IgD-negative memory B cell (primary cell): ENCODE data around the gene ACOX1. TPM values are rescaled to one million over a fixed set of nuclear protein-coding genes. Genes with fewer than 3 reads are reported as not detected.

Experiments used
- H3K27ac Mint-ChIP-seq, 3 donors: one replicate each; pipeline ENCODE4 v1.8.0; 2020 to 2022; ENCODE audit warnings: mild to moderate bottlenecking in 3 of 3, mixed read lengths in 3 of 3, moderate library complexity in 1 of 3
- H3K27me3 Mint-ChIP-seq: one replicate; pipeline ENCODE4 v1.8.0; 2021; ENCODE audit warnings: mixed read lengths
- H3K36me3 Mint-ChIP-seq: one replicate; pipeline ENCODE4 v1.8.0; 2020; ENCODE audit warnings: mild to moderate bottlenecking, mixed read lengths
- H3K4me1 Mint-ChIP-seq, 3 donors: one replicate each; pipeline ENCODE4 v1.8.0; 2020 to 2022; ENCODE audit warnings: mixed read lengths in 3 of 3, mild to moderate bottlenecking in 1 of 3
- H3K4me3 Mint-ChIP-seq, 4 donors: one replicate each; pipeline ENCODE4 v1.8.0; 2020 to 2022; ENCODE audit warnings: mild to moderate bottlenecking in 4 of 4, mixed read lengths in 4 of 4, moderate library complexity in 3 of 4
- H3K9me3 Mint-ChIP-seq, 3 donors: one replicate each; pipeline ENCODE4 v1.8.0; 2020 to 2021; ENCODE audit warnings: mixed read lengths in 3 of 3, mild to moderate bottlenecking in 1 of 3
- polyA plus RNA-seq: library from polyadenylated mRNA; unstranded; fragments of 300-500 nt; fragmentation: Illumina TruSeq; gene quantifications from one replicate; pipeline ENCODE4 v1.2.3, GENCODE V29; 2021

ACOX1 gene
- polyA plus RNA-seq, 1 donor from 2014 or later, result 19.3 TPM

DNA sequence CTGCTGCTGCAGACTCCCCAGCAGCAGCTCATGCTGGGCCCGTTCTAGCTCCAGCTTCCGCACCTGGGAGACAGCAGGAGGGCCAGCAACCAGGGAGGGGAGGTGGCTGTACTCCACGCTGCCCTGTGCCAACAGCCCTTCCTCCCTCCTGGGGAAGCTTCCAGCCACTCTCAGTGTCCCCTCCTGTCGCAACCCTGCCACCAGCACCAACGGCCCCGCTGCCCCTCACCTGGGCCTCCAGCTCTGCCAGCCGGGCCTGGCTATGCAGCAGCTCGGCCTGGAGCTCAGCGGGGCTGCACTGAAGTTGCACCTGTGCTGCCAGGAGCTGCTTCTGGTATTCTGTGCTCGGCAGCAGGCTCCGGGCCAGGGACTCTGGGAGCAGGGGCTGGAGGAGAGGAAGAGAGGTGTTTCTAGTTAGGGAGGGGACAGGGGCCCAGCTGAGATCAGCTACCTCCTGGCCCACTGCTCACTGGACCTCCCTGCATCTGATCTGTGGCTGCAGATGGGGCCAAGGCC lies 58.9 kb downstream of the ACOX1 start:
- Mint-ChIP-seq H3K27ac (no peak overlapping the region), H3K27me3 (no peaks in the 10 kb centered on the region), H3K4me1 (peaks cover 0 to 1% (median 0%) of the 10 kb centered on the region in 3 donors), H3K9me3 (no peaks in the 10 kb centered on the region), H3K4me3 (no peak overlapping the region), H3K36me3 (peaks cover 5% of the 10 kb centered on the region)

GRCh38 chr17:75919611-75920010 lies 59.4 kb downstream of the ACOX1 start:
- Mint-ChIP-seq H3K27ac (no peak overlapping the region), H3K9me3 (no peaks in the 10 kb centered on the region), H3K27me3 (no peaks in the 10 kb centered on the region), H3K4me3 (no peak overlapping the region), H3K36me3 (peaks cover 5% of the 10 kb centered on the region), H3K4me1 (peaks cover 0 to 1% (median 0%) of the 10 kb centered on the region in 3 donors)

DNA sequence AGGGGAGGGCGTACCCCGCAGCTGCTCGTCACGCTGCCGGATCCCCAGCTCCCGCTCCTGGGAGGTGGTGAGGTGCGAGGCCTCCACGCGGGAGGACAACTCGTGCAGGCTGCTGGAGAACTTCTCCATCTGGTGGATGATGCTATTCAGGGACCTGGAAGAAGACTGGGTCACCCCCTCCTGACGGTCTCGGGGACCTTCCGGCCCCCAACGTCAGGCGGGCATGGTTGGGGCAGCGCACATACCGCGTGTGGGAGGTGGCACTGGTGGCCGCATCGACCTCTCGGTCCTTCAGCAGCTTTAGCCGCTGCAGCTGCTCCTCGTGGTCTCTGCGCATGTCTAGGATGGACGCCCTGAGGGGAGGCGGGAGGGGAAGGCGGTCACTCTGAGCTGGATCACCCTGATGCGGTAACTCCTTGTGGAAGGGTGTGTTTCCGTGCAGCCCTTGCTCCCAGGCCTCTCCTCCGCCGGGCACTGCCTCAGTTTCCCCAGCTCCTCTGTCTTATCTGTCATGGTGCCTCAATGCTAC lies 61.0 kb downstream of the ACOX1 start:
- no peak overlapping the region for H3K4me3 Mint-ChIP-seq
- peaks cover 0 to 1% (median 0%) of the 10 kb centered on the region in 3 donors for H3K4me1 Mint-ChIP-seq
- no peaks in the 10 kb centered on the region for H3K9me3 Mint-ChIP-seq
- no peak overlapping the region for H3K27ac Mint-ChIP-seq
- H3K36me3 Mint-ChIP-seq, result peaks cover 5% of the 10 kb centered on the region
- H3K27me3 Mint-ChIP-seq, result no peaks in the 10 kb centered on the region

DNA sequence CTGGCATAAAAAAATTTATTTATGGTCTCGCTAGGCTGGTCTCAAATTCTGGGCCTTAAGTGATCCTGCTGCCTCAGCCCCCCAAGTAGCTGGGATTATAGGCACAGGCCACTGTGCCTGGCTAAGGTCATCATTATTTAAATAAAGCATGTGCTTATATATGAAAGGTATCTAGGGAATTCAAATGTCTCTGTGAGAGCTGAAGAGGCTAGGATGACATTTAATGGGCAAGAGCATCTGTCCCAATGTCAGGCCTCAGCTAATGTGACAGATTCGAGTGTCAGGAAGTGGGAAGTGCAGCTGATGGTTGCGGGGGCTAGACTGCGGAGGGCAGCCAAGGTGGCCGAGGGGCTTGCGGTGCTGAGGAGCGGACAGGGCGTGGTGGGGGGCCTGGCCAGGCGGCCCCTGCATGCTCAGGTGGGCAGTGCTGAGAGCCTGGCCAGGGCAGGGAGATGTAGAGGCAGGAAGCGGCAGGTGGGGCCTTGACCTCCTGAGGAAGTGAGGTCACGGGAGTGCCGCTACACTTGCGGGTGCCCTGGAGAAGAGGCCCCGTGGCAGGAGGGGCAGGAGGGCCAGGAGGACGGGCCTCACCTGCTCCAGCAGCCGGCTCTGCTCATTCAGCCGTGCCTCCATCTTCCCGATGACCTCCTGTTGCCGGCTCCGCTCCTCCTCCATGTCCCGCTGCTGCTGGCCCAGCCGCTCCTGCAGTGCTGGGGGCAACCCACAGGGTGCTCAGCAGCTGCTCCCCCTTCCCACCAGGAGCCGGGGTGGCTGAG lies 61.6 kb downstream of the ACOX1 start:
- H3K4me3 Mint-ChIP-seq, result no peak overlapping the region
- no peaks in the 10 kb centered on the region for H3K9me3 Mint-ChIP-seq

GRCh38 chr17:75915268-75915667 lies 63.7 kb downstream of the ACOX1 start:
- Mint-ChIP-seq H3K27me3 (no peaks in the 10 kb centered on the region), H3K4me1 (peaks cover 0 to 1% (median 0%) of the 10 kb centered on the region in 3 donors), H3K4me3 (no peak overlapping the region), H3K36me3 (peaks cover 5% of the 10 kb centered on the region), H3K9me3 (no peaks in the 10 kb centered on the region), H3K27ac (no peak overlapping the region)

More for the DNA sequence above, 61.6 kb downstream of the ACOX1 start:
- Mint-ChIP-seq H3K36me3 (peaks cover 5% of the 10 kb centered on the region), H3K27me3 (no peaks in the 10 kb centered on the region), H3K27ac (no peak overlapping the region), H3K4me1 (peaks cover 0 to 1% (median 0%) of the 10 kb centered on the region in 3 donors)

GRCh38 chr17:75914643-75915267 lies 64.2 kb downstream of the ACOX1 start:
- no peak overlapping the region for H3K4me3 Mint-ChIP-seq
- no peaks in the 10 kb centered on the region for H3K9me3 Mint-ChIP-seq
- peaks cover 5% of the 10 kb centered on the region for H3K36me3 Mint-ChIP-seq
- H3K27me3 Mint-ChIP-seq, result no peaks in the 10 kb centered on the region
- no peak overlapping the region for H3K27ac Mint-ChIP-seq
- H3K4me1 Mint-ChIP-seq, result peaks cover 0 to 1% (median 0%) of the 10 kb centered on the region in 3 donors

- Mint-ChIP-seq H3K27ac (no peak overlapping the region), H3K4me3 (no peak overlapping the region), H3K36me3 (peaks cover 5% of the 10 kb centered on the region), H3K27me3 (no peaks in the 10 kb centered on the region), H3K9me3 (no peaks in the 10 kb centered on the region), H3K4me1 (peaks cover 0 to 3% (median 0%) of the 10 kb centered on the region in 3 donors)
Observed at GRCh38 chr17:75913537-75914210, 65.3 kb downstream of the ACOX1 start.

GRCh38 chr17:75910699-75911098 lies 68.3 kb downstream of the ACOX1 start:
- H3K27ac Mint-ChIP-seq, result no peak overlapping the region
- no peaks in the 10 kb centered on the region for H3K9me3 Mint-ChIP-seq
- no peak overlapping the region for H3K4me3 Mint-ChIP-seq
- peaks cover 0 to 2% (median 1%) of the 10 kb centered on the region in 3 donors for H3K4me1 Mint-ChIP-seq
- no peaks in the 10 kb centered on the region for H3K27me3 Mint-ChIP-seq
- no peaks in the 10 kb centered on the region for H3K36me3 Mint-ChIP-seq

DNA sequence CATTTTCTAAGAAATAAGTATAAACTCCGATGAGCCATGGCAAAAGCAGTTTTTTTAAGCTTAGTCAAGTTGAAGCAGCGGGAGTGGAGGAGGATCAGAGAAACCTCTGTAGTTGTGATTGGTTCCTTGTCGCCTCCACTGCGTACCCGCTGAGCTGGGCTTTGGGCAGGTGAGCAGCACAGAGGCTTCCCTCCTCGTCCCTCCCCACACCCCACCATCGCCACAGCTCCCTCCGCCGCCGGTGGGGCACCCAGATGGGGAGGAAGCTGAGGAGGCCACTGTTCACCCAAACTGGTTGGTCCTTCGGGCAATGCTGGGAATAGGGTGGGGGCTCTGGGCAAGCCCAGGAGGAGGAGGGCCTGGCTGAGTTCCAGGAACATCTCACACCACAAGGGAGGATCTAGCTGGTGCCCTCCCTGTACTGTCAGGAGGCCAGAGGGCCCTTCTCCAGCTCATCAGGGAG lies 69.1 kb downstream of the ACOX1 start:
- H3K36me3 Mint-ChIP-seq, result no peaks in the 10 kb centered on the region
- peaks cover 0 to 2% (median 1%) of the 10 kb centered on the region in 3 donors for H3K4me1 Mint-ChIP-seq
- H3K4me3 Mint-ChIP-seq, result peak overlapping the region in 1 of 4 donors; percentile 36
- no peaks in the 10 kb centered on the region for H3K9me3 Mint-ChIP-seq
- H3K27ac Mint-ChIP-seq, result no peak overlapping the region
- no peaks in the 10 kb centered on the region for H3K27me3 Mint-ChIP-seq

DNA sequence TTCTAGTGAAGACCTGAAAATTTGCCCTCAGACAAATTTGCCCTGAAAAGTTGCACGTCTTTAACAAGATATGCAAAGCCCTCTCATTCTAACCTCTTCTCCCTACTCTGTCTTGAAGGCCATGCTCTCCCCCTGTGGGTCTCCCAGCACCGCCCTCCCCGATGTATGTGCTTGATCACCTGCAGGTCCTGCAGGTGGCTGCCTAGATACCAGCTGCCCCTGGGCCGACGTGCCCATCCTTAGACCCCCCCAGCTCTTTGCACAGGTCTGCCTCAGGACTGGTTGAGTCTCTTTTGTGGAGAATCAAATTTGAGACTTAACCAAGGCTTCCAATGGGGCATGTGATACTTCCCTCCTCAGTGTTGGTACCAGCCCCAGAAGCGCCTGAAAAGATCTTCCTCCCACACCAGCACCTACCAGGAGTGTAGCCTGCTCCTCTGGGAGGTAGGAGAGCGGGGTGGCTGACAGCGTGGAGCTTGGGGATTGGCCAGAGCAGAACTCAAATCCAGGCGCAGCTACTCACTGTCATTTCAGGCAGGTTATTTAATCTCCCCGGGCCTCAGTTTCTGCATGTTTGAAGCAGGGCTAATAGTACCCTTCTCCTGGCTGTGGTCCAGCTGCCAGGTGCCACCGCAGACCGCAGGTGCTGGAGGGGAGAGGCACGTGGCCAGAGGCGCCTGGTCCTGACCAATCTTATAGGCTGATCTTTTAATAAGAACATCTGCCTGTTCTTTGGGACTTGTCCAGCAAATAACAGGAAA lies 69.7 kb downstream of the ACOX1 start:
- H3K36me3 Mint-ChIP-seq, result no peaks in the 10 kb centered on the region
- H3K27ac Mint-ChIP-seq, result no peak overlapping the region
- peaks cover 0 to 2% (median 1%) of the 10 kb centered on the region in 3 donors for H3K4me1 Mint-ChIP-seq
- H3K27me3 Mint-ChIP-seq, result no peaks in the 10 kb centered on the region
- H3K4me3 Mint-ChIP-seq, result peak overlapping the region in 2 of 4 donors; percentile 44 to 72
- H3K9me3 Mint-ChIP-seq, result no peaks in the 10 kb centered on the region

DNA sequence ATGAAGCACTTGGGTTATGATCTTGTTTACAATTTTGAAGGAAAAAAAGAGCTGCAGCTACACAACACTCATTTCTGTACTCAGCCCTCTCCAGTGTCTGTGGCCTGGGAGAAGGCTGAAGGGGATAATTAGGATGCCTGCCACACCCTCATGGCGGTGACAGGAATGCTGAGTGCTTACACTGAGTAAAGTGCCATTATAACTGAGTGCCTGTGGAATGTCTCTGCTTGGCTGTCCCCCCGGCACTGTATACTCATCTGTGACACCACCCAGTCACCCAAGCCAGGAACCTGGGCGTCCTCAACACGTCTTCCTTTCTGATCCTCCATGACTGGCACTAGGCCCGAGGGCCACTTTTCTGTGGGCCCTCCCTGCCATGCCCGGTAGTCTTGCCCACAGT lies 70.8 kb downstream of the ACOX1 start:
- H3K4me3 Mint-ChIP-seq, result peak overlapping the region in 1 of 4 donors; percentile 44
- no peaks in the 10 kb centered on the region for H3K27me3 Mint-ChIP-seq
- peaks cover 0 to 4% (median 2%) of the 10 kb centered on the region in 3 donors for H3K4me1 Mint-ChIP-seq
- H3K27ac Mint-ChIP-seq, result peak overlapping the region in 1 of 3 donors; percentile 74
- no peaks in the 10 kb centered on the region for H3K9me3 Mint-ChIP-seq
- no peaks in the 10 kb centered on the region for H3K36me3 Mint-ChIP-seq

DNA sequence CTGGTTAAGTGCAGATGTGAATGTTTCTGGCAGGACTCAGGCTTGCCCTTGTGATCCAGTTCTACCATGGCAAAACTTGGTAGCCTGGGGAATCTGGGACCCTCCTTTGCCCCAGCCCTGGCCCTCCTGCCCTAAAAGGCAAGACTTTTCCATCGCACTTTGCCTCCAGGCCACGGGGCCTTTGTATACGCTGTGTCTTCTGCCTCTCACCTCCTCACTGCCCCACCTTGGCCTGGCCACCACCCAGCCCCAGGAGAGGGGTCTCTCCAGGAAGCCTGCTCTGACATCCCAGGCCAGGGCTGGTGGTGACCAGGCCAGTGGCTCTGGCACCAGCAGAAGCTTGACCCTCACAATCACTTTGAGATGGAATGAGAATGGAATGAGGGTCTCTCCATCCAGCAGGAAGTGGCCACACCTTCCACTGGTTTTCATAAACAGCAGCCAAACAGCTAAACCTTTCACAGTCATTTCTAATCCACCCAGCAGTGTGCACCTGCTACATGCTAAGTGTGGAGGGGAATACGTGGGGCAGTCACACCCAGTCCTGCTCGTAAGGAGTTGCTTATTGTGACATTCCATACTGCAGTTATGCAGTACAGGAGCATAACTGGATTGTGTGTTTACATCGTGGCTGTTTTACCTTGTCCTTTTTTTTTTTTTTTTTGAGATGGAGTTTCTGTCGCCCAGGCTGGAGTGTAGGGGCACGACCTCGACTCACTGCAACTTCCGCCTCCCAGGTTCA lies 72.7 kb downstream of the ACOX1 start:
- H3K27ac Mint-ChIP-seq, result peak overlapping the region in 2 of 3 donors; percentile 77 to 90
- peak overlapping the region in 2 of 4 donors; percentile 54 to 78 for H3K4me3 Mint-ChIP-seq
- H3K4me1 Mint-ChIP-seq, result peaks cover 0 to 4% (median 2%) of the 10 kb centered on the region in 3 donors
- H3K27me3 Mint-ChIP-seq, result no peaks in the 10 kb centered on the region
- no peaks in the 10 kb centered on the region for H3K9me3 Mint-ChIP-seq
- no peaks in the 10 kb centered on the region for H3K36me3 Mint-ChIP-seq

GRCh38 chr17:75904749-75905521 lies 74.0 kb downstream of the ACOX1 start, which contains the start of gene MRPL38:
MRPL38 (minus strand) TSS chr17:75904884; CDS start chr17:75904875, 9 bp downstream.
- Mint-ChIP-seq H3K4me1 (peaks cover 0 to 4% (median 2%) of the 10 kb centered on the region in 3 donors), H3K36me3 (no peaks in the 10 kb centered on the region), H3K9me3 (no peaks in the 10 kb centered on the region), H3K27ac (peak within 1 kb of the TSS; percentile 57 to 92 (median 87)), H3K4me3 (peak within 1 kb of the TSS; percentile 86 to 94 (median 92)), H3K27me3 (no peaks in the 10 kb centered on the region)
